GM21367 (cell line): ENCODE results near the gene OR2L8.

Experiments used
- ATAC-seq: cut with Tn5 transposase; IDR thresholded peaks from one replicate; pipeline ENCODE4 v1.9.1; 2021; ENCODE audit not compliant: unreplicated experiment

Gene OR2L8

GRCh38 chr1:247948558-247948957 is at the start of gene OR2L8:
Gene OR2L8, plus strand, starts transcription at chr1:247948858. Its CDS starts 0 bp downstream, at chr1:247948858.
- no peak for ATAC-seq

DNA sequence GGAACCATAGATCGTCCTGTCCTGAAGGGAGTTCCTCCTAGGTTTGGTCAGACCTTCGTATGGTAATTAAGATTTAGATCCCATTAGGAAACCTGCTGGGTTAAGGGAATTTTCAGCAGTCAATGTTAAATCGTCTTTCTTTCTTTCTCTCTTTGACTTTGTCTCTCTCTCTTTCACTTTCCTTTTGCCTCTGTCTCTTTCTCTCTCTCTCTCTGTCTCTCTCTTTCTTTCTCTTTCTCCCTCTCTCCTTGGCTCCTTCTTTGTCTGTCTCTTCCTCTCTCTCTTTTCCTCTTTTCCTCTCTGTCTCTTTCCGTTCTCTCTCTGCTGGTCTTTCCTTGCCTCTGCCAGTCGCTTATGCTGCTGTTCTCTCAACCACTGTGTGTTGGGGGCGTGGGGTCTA is 44.5 kb upstream of the OR2L8 start:
- no peak for ATAC-seq

- ATAC-seq, result no peak
Observed at GRCh38 chr1:247905181-247905580, 43.5 kb upstream of the OR2L8 start.

DNA sequence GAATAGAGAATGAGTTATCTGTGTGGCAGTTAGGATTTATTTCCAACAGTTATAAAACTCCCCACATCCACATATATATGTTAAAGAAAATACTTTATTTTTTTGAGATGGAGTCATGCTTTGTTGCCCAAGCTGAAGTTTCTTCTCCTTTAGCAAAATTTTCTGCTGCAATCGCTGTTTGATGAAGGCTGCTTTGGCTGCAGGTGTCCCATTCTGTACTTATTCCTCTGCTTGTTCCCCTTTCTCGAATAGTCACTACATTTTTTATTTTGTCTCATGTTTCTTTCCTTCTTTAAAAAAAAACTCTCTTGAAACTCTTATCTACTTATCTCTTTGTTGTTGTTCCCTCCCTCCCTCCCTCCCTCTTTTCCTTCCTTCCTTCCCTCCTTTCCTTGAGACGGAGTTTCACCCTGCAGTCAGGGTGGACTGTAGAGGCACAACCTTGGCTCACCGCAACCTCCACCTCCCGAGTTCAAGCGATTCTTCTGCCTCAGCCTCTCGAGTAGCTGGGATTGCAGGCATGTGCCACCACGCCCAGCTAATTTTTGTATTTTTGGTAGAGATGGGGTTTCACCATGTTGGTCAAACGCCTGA is 42.7 kb upstream of the OR2L8 start:
- ATAC-seq, result peak; percentile 22

DNA sequence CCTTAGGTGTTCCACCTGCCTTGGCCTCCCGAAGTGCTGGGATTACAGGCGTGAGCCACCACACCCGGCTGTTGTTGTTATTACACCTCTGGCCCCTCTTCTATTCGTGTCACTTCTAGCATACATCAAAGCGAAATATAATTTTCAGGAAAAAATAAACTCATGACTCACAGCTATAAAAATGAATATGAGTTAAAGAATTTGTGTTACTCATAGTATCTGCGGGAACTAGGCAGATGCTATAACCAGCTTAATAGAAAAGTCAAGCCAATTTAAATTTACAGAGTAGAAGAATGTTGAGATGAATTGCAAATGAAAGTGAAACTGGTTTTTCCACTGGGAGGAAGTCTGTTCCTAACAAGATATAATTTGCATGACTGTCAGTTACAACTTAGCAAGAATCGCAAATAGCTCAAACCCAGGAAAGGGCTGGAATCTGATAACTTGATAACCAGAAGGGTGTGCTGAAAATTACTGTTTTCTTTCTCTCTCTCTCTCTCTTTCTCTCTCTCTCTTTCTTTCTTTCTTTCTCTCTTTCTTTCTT is 42.1 kb upstream of the OR2L8 start:
- peak; percentile 56 for ATAC-seq

- no peak for ATAC-seq
Observed at GRCh38 chr1:247908766-247909165, 39.9 kb upstream of the OR2L8 start.

GRCh38 chr1:247913786-247914185 is 34.9 kb upstream of the OR2L8 start:
- no peak for ATAC-seq

GRCh38 chr1:247914941-247915662 is 33.6 kb upstream of the OR2L8 start:
- ATAC-seq, result no peak

GRCh38 chr1:247919952-247920351 is 28.7 kb upstream of the OR2L8 start, which contains the start of gene OR2T8:
Gene OR2T8, plus strand, starts transcription at chr1:247920252. Its CDS starts 766 bp downstream, at chr1:247921018.
- ATAC-seq, result no peak

GRCh38 chr1:247923941-247924340 is 24.7 kb upstream of the OR2L8 start:
- ATAC-seq, result no peak

DNA sequence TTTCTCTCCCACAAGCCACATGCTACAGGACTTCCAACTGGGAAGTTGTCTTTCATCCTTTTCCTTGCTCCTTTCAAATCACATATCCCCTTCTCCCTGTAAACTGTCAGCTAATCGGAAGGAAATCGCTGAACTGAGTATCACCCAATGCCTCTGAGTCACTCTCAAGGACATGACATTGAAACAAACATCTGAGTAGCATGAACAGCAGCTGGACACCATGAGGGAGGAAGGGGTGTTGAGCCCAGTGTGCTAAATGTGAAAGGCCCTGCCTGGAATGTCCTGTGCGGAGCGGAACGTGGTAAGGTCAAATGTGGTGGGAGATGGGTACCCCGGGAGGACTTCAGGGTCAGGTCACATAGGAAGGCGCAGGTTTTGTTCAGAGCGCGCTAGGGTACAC is 23.8 kb upstream of the OR2L8 start, which contains the start of gene OR2AJ1:
Gene OR2AJ1, plus strand, starts transcription at position 22 of the 400 bp plus-strand sequence. CDS start 8,880 bp downstream, outside the sequence.
- no peak for ATAC-seq

- ATAC-seq, result no peak
Observed at GRCh38 chr1:247933989-247934388, 14.7 kb upstream of the OR2L8 start.

GRCh38 chr1:247935781-247936180 is 12.9 kb upstream of the OR2L8 start:
- ATAC-seq, result no peak

- no peak for ATAC-seq
Observed at GRCh38 chr1:247936415-247936814, 12.2 kb upstream of the OR2L8 start.

- peak; percentile 99 for ATAC-seq
Observed at GRCh38 chr1:247936965-247937734, 11.5 kb upstream of the OR2L8 start.

- no peak for ATAC-seq
Observed at GRCh38 chr1:247942624-247943023, 6.0 kb upstream of the OR2L8 start.

- no peak for ATAC-seq
Observed at GRCh38 chr1:247953408-247953807, 4.8 kb downstream of the OR2L8 start.

GRCh38 chr1:247961791-247962190 is 13.1 kb downstream of the OR2L8 start:
- ATAC-seq, result no peak

- no peak for ATAC-seq
Observed at GRCh38 chr1:247962911-247963588, 14.4 kb downstream of the OR2L8 start.

GRCh38 chr1:247964933-247965332 is 16.3 kb downstream of the OR2L8 start, which contains the start of gene OR2AK2:
Gene OR2AK2, plus strand, starts transcription at chr1:247965233. Its CDS starts 144 bp downstream, at chr1:247965377.
- no peak for ATAC-seq
